Gastrocnemius medialis (tissue), 4 donors: Measurements from ENCODE around the gene BLMH.

Experiments
- CTCF ChIP-seq, 5 experiments: fragments of 450-650 bp in 3 of 5; fragments of 200-600 bp in 2 of 5; sonication (generic) in 2 of 5; IDR thresholded peaks in 4 of 5; conservative IDR thresholded peaks in 1 of 5; 1 replicate in 4 of 5; 2 replicates in 1 of 5; pipeline ENCODE4 v1.5.1; 2016 to 2019; ENCODE audit warnings: antibody characterized with exemption in 5 of 5, mild to moderate bottlenecking in 3 of 5, moderate library complexity in 3 of 5
- POLR2A ChIP-seq, 2 donors: fragments of 450-650 bp; IDR thresholded peaks; one replicate each; pipeline ENCODE4 v1.6.1; 2017; ENCODE audit warnings: antibody characterized with exemption in 2 of 2, mild to moderate bottlenecking in 2 of 2, moderate library complexity in 2 of 2

- TF ChIP-seq CTCF (IDR thresholded peaks at IDR 0.05 in 4 of 5, conservative IDR thresholded peaks at IDR 0.05 in 1 of 5) (no peak), POLR2A (IDR thresholded peaks at IDR 0.05) (no peak)
These were observed 42.0 kb upstream of the BLMH start, which contains the start of gene TMIGD1 for GRCh38 chr17:30333503-30334360.
